ENCODE data around the gene SNAI3. TPM values are rescaled to one million over a fixed set of nuclear protein-coding genes. Genes with fewer than 3 reads are reported as not detected.

The SNAI3 gene
- polyA plus RNA-seq, 1 donor from 2014 or later, result 12.3 TPM

DNA sequence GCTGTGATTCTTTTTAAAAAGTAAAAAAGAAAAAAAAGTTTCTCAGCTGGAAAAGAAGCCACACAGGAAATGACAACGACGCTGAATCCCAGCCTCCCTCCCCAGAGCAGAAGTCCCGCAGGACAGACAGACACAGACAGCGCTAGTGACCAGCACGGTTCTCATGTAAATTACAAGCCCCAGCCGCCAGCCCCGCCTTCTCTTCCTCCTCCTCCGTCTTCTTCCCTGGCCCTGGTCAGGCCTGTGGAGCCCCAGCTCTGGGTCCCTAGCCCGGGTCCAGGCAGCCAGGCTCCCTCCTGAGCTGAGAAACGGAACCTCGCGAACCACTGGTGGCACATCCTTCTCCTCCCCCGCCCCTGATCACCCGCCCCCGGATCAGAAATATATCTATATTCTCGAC lies 54.9 kb downstream of the SNAI3 start:
- H3K27me3 Mint-ChIP-seq, result peaks cover 3% of the 10 kb centered on the region
- no peaks in the 10 kb centered on the region for H3K9me3 Mint-ChIP-seq
- H3K4me1 Mint-ChIP-seq, result peaks cover 4 to 6% (median 5%) of the 10 kb centered on the region in 3 donors
- H3K27ac Mint-ChIP-seq, result peak overlapping the region in 2 of 3 donors; percentile 18 to 69
- H3K4me3 Mint-ChIP-seq, result peak overlapping the region in 1 of 4 donors; percentile 38
- H3K36me3 Mint-ChIP-seq, result peaks cover 1% of the 10 kb centered on the region

- Mint-ChIP-seq H3K27me3 (peaks cover 1% of the 10 kb centered on the region), H3K27ac (peak overlapping the region in 2 of 3 donors; percentile 18 to 69), H3K4me1 (peaks cover 1 to 5% (median 4%) of the 10 kb centered on the region in 3 donors), H3K36me3 (peaks cover 1% of the 10 kb centered on the region), H3K4me3 (no peak overlapping the region), H3K9me3 (no peaks in the 10 kb centered on the region)
These were observed 55.4 kb downstream of the SNAI3 start for GRCh38 chr16:88630941-88631340.

- Mint-ChIP-seq H3K4me1 (peaks cover 0 to 4% (median 2%) of the 10 kb centered on the region in 3 donors), H3K27me3 (no peaks in the 10 kb centered on the region), H3K4me3 (no peak overlapping the region), H3K36me3 (peaks cover 1% of the 10 kb centered on the region), H3K27ac (no peak overlapping the region), H3K9me3 (no peaks in the 10 kb centered on the region)
These were observed 55.9 kb downstream of the SNAI3 start for GRCh38 chr16:88630433-88630832.

- H3K4me3 Mint-ChIP-seq, result no peak overlapping the region
- H3K4me1 Mint-ChIP-seq, result peaks cover 0 to 4% (median 0%) of the 10 kb centered on the region in 3 donors
- H3K36me3 Mint-ChIP-seq, result peaks cover 1% of the 10 kb centered on the region
- no peaks in the 10 kb centered on the region for H3K27me3 Mint-ChIP-seq
- peak overlapping the region in 1 of 3 donors; percentile 53 for H3K27ac Mint-ChIP-seq
- no peaks in the 10 kb centered on the region for H3K9me3 Mint-ChIP-seq
These were observed 56.5 kb downstream of the SNAI3 start for GRCh38 chr16:88629835-88630234.

- Mint-ChIP-seq H3K9me3 (no peaks in the 10 kb centered on the region), H3K27ac (peak overlapping the region in 1 of 3 donors; percentile 78), H3K36me3 (peaks cover 1% of the 10 kb centered on the region)
These were observed 57.8 kb downstream of the SNAI3 start for GRCh38 chr16:88628512-88628974.

More at GRCh38 chr16:88628512-88628974, 57.8 kb downstream of the SNAI3 start:
- peaks cover 0 to 3% (median 0%) of the 10 kb centered on the region in 3 donors for H3K4me1 Mint-ChIP-seq
- H3K27me3 Mint-ChIP-seq, result no peaks in the 10 kb centered on the region
- H3K4me3 Mint-ChIP-seq, result no peak overlapping the region

Other genes with a start within 250 kb of the SNAI3 start
- 0.15 TPM for gene ZFPM1, start 233.2 kb downstream of the SNAI3 start, polyA plus RNA-seq
- 17.5 TPM for gene ZC3H18, start 116.1 kb downstream of the SNAI3 start, polyA plus RNA-seq
- gene IL17C, start 47.9 kb downstream of the SNAI3 start, polyA plus RNA-seq, result not detected
- gene CYBA, start 35.5 kb downstream of the SNAI3 start, polyA plus RNA-seq, result 1,890 TPM
- gene MVD, start 23.4 kb downstream of the SNAI3 start, polyA plus RNA-seq, result 26.0 TPM
- gene RNF166, start 19.9 kb upstream of the SNAI3 start, polyA plus RNA-seq, result 33.9 TPM
- gene CTU2, start 20.0 kb upstream of the SNAI3 start, polyA plus RNA-seq, result 12.1 TPM
- gene PIEZO1, start 98.7 kb upstream of the SNAI3 start, polyA plus RNA-seq, result 33.4 TPM
- 0.20 TPM for gene CDT1, start 117.3 kb upstream of the SNAI3 start, polyA plus RNA-seq
- gene APRT, start 125.4 kb upstream of the SNAI3 start, polyA plus RNA-seq, result 416 TPM
- gene GALNS, start 170.4 kb upstream of the SNAI3 start, polyA plus RNA-seq, result 8.4 TPM
- gene TRAPPC2L, start 170.6 kb upstream of the SNAI3 start, polyA plus RNA-seq, result 86.1 TPM
- not detected for gene PABPN1L, start 180.2 kb upstream of the SNAI3 start, polyA plus RNA-seq

Data from IgD-negative memory B cell (primary cell).